Transverse colon (tissue), 4 donors: Measurements from ENCODE around the gene AHSG. TPM values are rescaled to one million over a fixed set of nuclear protein-coding genes. Genes with fewer than 3 reads are reported as not detected.

Experiments
- DNase-seq: peaks from one replicate; pipeline ENCODE4 v3.0.0-alpha.2; 2019
- H3K27ac ChIP-seq, 4 donors: fragments of 200-600 bp; sonication (generic); 2 replicates each; pipeline ENCODE4 v1.5.1; 2016 to 2018; ENCODE audit warnings: inconsistent platforms in 4 of 4
- H3K27me3 ChIP-seq: fragments of 200-600 bp; sonication (generic); 2 replicates; pipeline ENCODE4 v1.5.1; 2017; ENCODE audit warnings: inconsistent platforms
- H3K36me3 ChIP-seq, 4 donors: fragments of 200-600 bp; sonication (generic); 2 replicates each; pipeline ENCODE4 v1.5.1; 2017 to 2019; ENCODE audit warnings: inconsistent platforms in 4 of 4
- H3K4me1 ChIP-seq, 4 donors: fragments of 200-600 bp; sonication (generic); 2 replicates each; pipeline ENCODE4 v1.5.1; 2017 to 2020; ENCODE audit warnings: inconsistent platforms in 4 of 4
- H3K4me3 ChIP-seq, 4 donors: fragments of 200-600 bp; sonication (generic); 1 replicate in 1 of 4; 2 replicates in 3 of 4; pipeline versions ENCODE4 v1.5.1 to v1.6.1; 2017 to 2019; ENCODE audit warnings: inconsistent platforms in 4 of 4
- H3K9me3 ChIP-seq, 2 donors: fragments of 200-600 bp; sonication (generic); 2 replicates each; pipeline ENCODE4 v1.5.1; 2017 to 2019; ENCODE audit warnings: inconsistent platforms in 2 of 2
- EP300 ChIP-seq: sonication (generic); formaldehyde crosslinking; IDR thresholded peaks from one replicate; pipeline ENCODE4 v1.6.1; 2017; ENCODE audit warnings: antibody characterized with exemption, low read depth
- POLR2A ChIP-seq: fragments of 450-650 bp; IDR thresholded peaks from one replicate; pipeline ENCODE4 v1.6.1; 2016; ENCODE audit warnings: antibody characterized with exemption, mild to moderate bottlenecking, moderate library complexity
- POLR2AphosphoS5 ChIP-seq, 3 donors: sonication (generic); formaldehyde crosslinking; IDR thresholded peaks; one replicate each; pipeline ENCODE4 v1.6.1; 2016; ENCODE audit warnings: antibody characterized with exemption in 3 of 3
- WGBS, 2 donors: methylation state at CpG; one replicate each; pipeline ENCODE4 v1.1.5; 2018; ENCODE audit warnings: low coverage in 1 of 2; 5-methylcytosine and 5-hydroxymethylcytosine counted together
- in situ Hi-C, 4 donors: fragments of 200-750 bp; cut with MboI; loops; one replicate each; pipeline versions ENCODE4 v1.15.0 to v1.15.1; 2017; ENCODE audit warnings: low sequenced_read_pairs in 3 of 4, low pct_ligation_motif_present in 1 of 4, low pct_unique_long_range_greater_than_20kb in 1 of 4
- intact Hi-C: fragments of 100-400 bp; cut with DNase I; formaldehyde crosslinking; loops from one replicate; pipeline ENCODE4 v1.15.1; 2023; ENCODE audit warnings: low total_unique reads
- total RNA-seq, 4 donors: library from RNA; depleted of rRNA; stranded (reverse); fragments of >200 nt; gene quantifications; one replicate each; pipeline ENCODE4 v1.1.0, GENCODE V29; 2016
- TF ChIP-seq, protein P1 (sequence below), 5 experiments: fragments of 200-600 bp in 3 of 5; fragments of 450-650 bp in 2 of 5; sonication (generic) in 3 of 5; IDR thresholded peaks; 1 replicate in 2 of 5; 2 replicates in 3 of 5; pipeline ENCODE4 v1.5.1; 2016 to 2017; ENCODE audit warnings: antibody characterized with exemption in 5 of 5, inconsistent platforms in 3 of 5, mild to moderate bottlenecking in 2 of 5, moderate library complexity in 1 of 5

Gene AHSG
- total RNA-seq, 4 donors from 2014 or later = not detected

DNA sequence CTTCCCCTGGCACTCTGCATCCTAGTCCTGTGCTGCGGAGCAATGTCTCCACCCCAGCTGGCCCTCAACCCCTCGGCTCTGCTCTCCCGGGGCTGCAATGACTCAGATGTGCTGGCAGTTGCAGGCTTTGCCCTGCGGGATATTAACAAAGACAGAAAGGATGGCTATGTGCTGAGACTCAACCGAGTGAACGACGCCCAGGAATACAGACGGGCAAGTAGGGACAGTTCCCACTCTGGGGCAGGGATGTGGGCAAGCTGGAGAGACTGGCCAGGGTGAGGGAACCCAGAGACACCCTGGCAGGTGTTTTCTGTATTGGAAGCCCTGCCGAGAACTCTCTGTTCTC is 27.6 kb downstream of the AHSG start:
- H3K27ac ChIP-seq = no peak overlapping the region
- 71% methylated on average over 9 of the region's 9 CpGs; no CpG with 5 or more reads in 1 of the 2 donors for WGBS, 2 donors
- no peaks in the 10 kb centered on the region for H3K9me3 ChIP-seq
- no peaks in the 10 kb centered on the region for H3K36me3 ChIP-seq
- H3K4me3 ChIP-seq = no peak overlapping the region
- in situ Hi-C loops = no loop called here
- TF ChIP-seq POLR2A (no peak), EP300 (no peak), POLR2AphosphoS5 (IDR thresholded peaks at IDR 0.05) (no peak)
- TF ChIP-seq, protein P1, sequence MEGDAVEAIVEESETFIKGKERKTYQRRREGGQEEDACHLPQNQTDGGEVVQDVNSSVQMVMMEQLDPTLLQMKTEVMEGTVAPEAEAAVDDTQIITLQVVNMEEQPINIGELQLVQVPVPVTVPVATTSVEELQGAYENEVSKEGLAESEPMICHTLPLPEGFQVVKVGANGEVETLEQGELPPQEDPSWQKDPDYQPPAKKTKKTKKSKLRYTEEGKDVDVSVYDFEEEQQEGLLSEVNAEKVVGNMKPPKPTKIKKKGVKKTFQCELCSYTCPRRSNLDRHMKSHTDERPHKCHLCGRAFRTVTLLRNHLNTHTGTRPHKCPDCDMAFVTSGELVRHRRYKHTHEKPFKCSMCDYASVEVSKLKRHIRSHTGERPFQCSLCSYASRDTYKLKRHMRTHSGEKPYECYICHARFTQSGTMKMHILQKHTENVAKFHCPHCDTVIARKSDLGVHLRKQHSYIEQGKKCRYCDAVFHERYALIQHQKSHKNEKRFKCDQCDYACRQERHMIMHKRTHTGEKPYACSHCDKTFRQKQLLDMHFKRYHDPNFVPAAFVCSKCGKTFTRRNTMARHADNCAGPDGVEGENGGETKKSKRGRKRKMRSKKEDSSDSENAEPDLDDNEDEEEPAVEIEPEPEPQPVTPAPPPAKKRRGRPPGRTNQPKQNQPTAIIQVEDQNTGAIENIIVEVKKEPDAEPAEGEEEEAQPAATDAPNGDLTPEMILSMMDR (IDR thresholded peaks at IDR 0.05) = no peak
- H3K4me1 ChIP-seq = peaks cover 0 to 11% (median 1%) of the 10 kb centered on the region in 4 donors
- intact Hi-C loops = no loop called here
- H3K27me3 ChIP-seq = no peaks in the 10 kb centered on the region
- DNase-seq = no peak

DNA sequence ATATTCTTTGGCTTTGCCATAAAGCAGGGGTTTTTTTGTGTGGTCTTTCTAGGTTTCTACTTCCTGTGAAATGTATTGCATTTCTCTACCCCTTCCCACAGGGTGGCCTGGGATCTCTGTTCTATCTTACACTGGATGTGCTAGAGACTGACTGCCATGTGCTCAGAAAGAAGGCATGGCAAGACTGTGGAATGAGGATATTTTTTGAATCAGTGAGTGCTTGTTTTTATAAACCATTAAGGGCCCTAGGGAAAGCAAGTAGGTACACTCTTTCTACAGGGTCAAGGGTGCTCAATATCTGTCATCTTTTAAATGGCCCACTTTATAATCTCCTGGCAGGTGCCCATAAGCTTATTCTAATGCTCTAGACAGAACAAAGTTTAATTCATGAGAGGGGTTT is 28.1 kb downstream of the AHSG start:
- peaks cover 0 to 11% (median 1%) of the 10 kb centered on the region in 4 donors for H3K4me1 ChIP-seq
- no peaks in the 10 kb centered on the region for H3K36me3 ChIP-seq
- TF ChIP-seq, protein P1 (IDR thresholded peaks at IDR 0.05) = no peak
- no peak for TF ChIP-seq POLR2AphosphoS5 (IDR thresholded peaks at IDR 0.05)
- TF ChIP-seq EP300 = no peak
- TF ChIP-seq POLR2A = no peak
- H3K4me3 ChIP-seq = no peak overlapping the region
- DNase-seq = no peak
- in situ Hi-C loops (no loop called here), intact Hi-C loops (no loop called here)
- no peaks in the 10 kb centered on the region for H3K9me3 ChIP-seq
- no peaks in the 10 kb centered on the region for H3K27me3 ChIP-seq
- H3K27ac ChIP-seq = no peak overlapping the region

DNA sequence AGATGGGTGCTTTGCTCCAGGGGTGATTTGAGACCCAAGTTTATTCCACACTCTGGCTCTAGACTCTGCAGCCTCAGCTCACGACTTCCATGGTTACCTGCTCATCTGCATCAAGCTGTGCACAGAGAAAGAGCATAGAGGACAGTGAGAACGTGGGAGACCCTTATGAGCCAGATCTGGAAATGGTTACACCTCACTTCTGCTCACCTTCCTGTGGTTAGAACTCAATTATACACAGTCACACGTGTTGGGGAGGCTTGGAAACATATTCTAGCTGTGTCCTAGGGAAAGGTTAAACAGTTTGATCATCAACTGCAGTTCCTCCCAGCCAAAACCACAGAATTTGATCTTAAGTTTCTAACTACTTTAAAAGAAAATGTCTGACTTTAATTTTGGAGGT is 29.2 kb downstream of the AHSG start:
- WGBS, 2 donors = 55% methylated on average over 3 of the region's 3 CpGs; no CpG with 5 or more reads in 1 of the 2 donors

DNA sequence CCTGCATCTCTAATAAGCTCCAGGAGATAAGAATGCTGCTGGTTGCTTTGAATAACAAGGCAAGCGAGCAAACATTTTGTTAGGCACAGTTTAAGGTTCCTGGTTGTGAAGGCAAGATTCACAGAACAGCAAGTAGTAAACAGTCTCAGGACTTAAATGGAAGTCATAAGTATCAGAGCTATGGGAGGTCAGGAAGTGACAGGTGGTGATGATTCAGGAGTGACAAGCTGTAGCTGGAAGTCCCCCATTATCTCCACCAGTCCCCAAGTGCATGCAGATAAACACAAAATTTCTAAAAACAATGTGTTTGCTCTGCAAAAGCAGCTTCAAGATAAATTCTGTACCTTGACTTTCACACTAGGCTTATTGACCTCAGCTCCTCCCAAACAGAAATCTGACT is 30.6 kb downstream of the AHSG start:
- intact Hi-C loops (no loop called here), in situ Hi-C loops (no loop called here)
- 71 to 78% methylated on average over 1 of the region's 1 CpG for WGBS, 2 donors
- H3K27me3 ChIP-seq = no peaks in the 10 kb centered on the region
- no peak overlapping the region for H3K4me3 ChIP-seq
- no peak for TF ChIP-seq POLR2A
- TF ChIP-seq, protein P1 (IDR thresholded peaks at IDR 0.05) = no peak
- TF ChIP-seq EP300 = no peak
- no peak for TF ChIP-seq POLR2AphosphoS5 (IDR thresholded peaks at IDR 0.05)
- no peaks in the 10 kb centered on the region for H3K36me3 ChIP-seq
- no peak overlapping the region for H3K27ac ChIP-seq
- no peak for DNase-seq
- no peaks in the 10 kb centered on the region for H3K9me3 ChIP-seq
- H3K4me1 ChIP-seq = peaks cover 0 to 4% (median 0%) of the 10 kb centered on the region in 4 donors

More for the DNA sequence above, 29.2 kb downstream of the AHSG start:
- DNase-seq = no peak
- intact Hi-C loops = no loop called here
- Histone ChIP-seq H3K36me3 (no peaks in the 10 kb centered on the region), H3K4me1 (peaks cover 0 to 11% (median 1%) of the 10 kb centered on the region in 4 donors), H3K27ac (no peak overlapping the region), H3K4me3 (no peak overlapping the region), H3K27me3 (no peaks in the 10 kb centered on the region), H3K9me3 (no peaks in the 10 kb centered on the region)
- TF ChIP-seq, protein P1 (IDR thresholded peaks at IDR 0.05) = no peak
- TF ChIP-seq POLR2AphosphoS5 (IDR thresholded peaks at IDR 0.05) = no peak
- no peak for TF ChIP-seq POLR2A
- TF ChIP-seq EP300 = no peak
- in situ Hi-C loops = no loop called here
